Measurements from ENCODE around the gene COPZ1. TPM values are rescaled to one million over a fixed set of nuclear protein-coding genes. Genes with fewer than 3 reads are reported as not detected.

The COPZ1 gene
- total and polyA plus RNA-seq, 9 of the 15 experiments (the other 6 are each of a cell fraction or from before 2014, with no cell fraction given), result 137 to 487 (median 233) TPM

GRCh38 chr12:54294152-54294952, 30.6 kb upstream of the COPZ1 start (continued):
- TF ChIP-seq RFX5 (IDR thresholded peaks at IDR 0.05; ENCODE audit: low read depth, low read length) (no peak), HMGXB4 (CRISPR knock-in tag; IDR thresholded peaks at IDR 0.05) (peak; percentile 54), ZKSCAN1 (IDR thresholded peaks at IDR 0.05; ENCODE audit: low read depth, low read length) (0 out of 2 replicates have a peak, but pooled peaks have one; percentile 62), GTF2F1 (IDR thresholded peaks at IDR 0.05; ENCODE audit: low read depth, low read length) (no peak), HEY1 (CRISPR knock-in tag; IDR thresholded peaks at IDR 0.05; ENCODE audit: borderline replicate concordance) (no peak), SUPT5H (IDR thresholded peaks at IDR 0.05) (no peak), TEAD1 (CRISPR knock-in tag; IDR thresholded peaks at IDR 0.05) (peak; percentile 41 to 47; a peak in 1 of 4 replicates), PURB (CRISPR knock-in tag; IDR thresholded peaks at IDR 0.05; ENCODE audit: low read depth) (no peak), PHB (CRISPR knock-in tag; IDR thresholded peaks at IDR 0.05) (no peak), MED1 (CRISPR knock-in tag; IDR thresholded peaks at IDR 0.05; ENCODE audit: borderline replicate concordance) (no peak), CBX2 (IDR thresholded peaks at IDR 0.05; ENCODE audit: insufficient read depth, low read length, poor library complexity, severe bottlenecking) (no peak), SMARCB1 (IDR thresholded peaks at IDR 0.05; ENCODE audit: insufficient read length, low read depth) (no peak), DACH1 (IDR thresholded peaks at IDR 0.05; ENCODE audit: partially characterized antibody) (peak; percentile 49), ILF3 (IDR thresholded peaks at IDR 0.05; ENCODE audit: borderline replicate concordance) (no peak)
- TF ChIP-seq, protein P1, sequence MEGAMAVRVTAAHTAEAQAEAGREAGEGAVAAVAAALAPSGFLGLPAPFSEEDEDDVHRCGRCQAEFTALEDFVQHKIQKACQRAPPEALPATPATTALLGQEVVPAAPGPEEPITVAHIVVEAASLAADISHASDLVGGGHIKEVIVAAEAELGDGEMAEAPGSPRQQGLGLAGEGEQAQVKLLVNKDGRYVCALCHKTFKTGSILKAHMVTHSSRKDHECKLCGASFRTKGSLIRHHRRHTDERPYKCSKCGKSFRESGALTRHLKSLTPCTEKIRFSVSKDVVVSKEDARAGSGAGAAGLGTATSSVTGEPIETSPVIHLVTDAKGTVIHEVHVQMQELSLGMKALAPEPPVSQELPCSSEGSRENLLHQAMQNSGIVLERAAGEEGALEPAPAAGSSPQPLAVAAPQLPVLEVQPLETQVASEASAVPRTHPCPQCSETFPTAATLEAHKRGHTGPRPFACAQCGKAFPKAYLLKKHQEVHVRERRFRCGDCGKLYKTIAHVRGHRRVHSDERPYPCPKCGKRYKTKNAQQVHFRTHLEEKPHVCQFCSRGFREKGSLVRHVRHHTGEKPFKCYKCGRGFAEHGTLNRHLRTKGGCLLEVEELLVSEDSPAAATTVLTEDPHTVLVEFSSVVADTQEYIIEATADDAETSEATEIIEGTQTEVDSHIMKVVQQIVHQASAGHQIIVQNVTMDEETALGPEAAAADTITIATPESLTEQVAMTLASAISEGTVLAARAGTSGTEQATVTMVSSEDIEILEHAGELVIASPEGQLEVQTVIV (CRISPR knock-in tag; IDR thresholded peaks at IDR 0.05; ENCODE audit: borderline replicate concordance), result no peak
- TF ChIP-seq, protein P2, sequence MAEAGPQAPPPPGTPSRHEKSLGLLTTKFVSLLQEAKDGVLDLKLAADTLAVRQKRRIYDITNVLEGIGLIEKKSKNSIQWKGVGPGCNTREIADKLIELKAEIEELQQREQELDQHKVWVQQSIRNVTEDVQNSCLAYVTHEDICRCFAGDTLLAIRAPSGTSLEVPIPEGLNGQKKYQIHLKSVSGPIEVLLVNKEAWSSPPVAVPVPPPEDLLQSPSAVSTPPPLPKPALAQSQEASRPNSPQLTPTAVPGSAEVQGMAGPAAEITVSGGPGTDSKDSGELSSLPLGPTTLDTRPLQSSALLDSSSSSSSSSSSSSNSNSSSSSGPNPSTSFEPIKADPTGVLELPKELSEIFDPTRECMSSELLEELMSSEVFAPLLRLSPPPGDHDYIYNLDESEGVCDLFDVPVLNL (CRISPR knock-in tag; IDR thresholded peaks at IDR 0.05; ENCODE audit: low read depth), result no peak
- TF ChIP-seq, protein P3, sequence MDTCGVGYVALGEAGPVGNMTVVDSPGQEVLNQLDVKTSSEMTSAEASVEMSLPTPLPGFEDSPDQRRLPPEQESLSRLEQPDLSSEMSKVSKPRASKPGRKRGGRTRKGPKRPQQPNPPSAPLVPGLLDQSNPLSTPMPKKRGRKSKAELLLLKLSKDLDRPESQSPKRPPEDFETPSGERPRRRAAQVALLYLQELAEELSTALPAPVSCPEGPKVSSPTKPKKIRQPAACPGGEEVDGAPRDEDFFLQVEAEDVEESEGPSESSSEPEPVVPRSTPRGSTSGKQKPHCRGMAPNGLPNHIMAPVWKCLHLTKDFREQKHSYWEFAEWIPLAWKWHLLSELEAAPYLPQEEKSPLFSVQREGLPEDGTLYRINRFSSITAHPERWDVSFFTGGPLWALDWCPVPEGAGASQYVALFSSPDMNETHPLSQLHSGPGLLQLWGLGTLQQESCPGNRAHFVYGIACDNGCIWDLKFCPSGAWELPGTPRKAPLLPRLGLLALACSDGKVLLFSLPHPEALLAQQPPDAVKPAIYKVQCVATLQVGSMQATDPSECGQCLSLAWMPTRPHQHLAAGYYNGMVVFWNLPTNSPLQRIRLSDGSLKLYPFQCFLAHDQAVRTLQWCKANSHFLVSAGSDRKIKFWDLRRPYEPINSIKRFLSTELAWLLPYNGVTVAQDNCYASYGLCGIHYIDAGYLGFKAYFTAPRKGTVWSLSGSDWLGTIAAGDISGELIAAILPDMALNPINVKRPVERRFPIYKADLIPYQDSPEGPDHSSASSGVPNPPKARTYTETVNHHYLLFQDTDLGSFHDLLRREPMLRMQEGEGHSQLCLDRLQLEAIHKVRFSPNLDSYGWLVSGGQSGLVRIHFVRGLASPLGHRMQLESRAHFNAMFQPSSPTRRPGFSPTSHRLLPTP (IDR thresholded peaks at IDR 0.05; ENCODE audit: borderline replicate concordance, extremely low read depth, insufficient read length), result no peak
